NCI-H526 (cell line): Measurements from ENCODE around the gene TPD52L2.
A peak's percentile ranks its signal among the peaks of the same experiment; 100 is the strongest.
"Not testable (repeated sequence)": the region's sequence is repeated elsewhere in the genome, so short reads cannot be mapped to it uniquely, and the experiment has no call there.

Experiments
- DNase-seq, 2 experiments: peaks; one replicate each; lab custom pipeline; 2025; lab: John Stamatoyannopoulos, UW

The TPD52L2 gene

DNA sequence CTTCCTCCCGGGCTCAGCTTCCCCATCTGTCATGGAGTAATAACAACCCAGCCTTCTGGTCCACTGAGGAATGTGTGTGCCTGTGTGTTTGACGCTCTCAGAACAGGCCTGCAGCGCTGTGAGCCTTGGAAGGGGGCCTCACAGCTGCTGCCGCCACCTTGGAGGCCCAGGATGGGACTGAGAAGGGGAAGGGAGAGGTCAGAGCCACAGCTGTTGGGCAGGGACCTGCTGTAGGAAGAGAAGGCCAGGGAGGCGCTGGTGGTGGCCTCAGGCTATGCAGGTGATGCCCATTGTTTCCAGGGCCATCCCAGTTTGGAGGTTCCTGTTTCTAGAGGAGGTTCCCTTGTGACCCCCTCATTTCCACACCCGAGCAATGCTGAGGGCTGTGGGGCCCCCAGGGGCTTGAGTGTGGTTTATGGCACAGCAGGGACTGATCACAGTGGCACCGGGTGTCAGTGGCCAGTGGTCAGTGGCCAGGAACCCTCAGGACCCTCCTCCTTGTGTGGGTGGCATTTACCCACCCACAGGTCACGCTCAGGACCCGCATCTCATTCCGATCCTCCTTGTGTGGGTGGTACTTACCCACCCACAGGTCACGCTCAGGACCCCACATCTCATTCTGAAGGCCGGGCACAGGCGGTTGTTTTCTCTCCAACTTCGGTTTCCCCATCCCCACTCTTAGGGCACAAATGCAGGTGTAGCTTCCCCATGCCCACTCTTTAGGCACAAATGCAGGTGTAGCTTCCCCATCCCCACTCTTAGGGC, 14.0 kb downstream of the TPD52L2 start:
- DNase-seq, result no peak

DNA sequence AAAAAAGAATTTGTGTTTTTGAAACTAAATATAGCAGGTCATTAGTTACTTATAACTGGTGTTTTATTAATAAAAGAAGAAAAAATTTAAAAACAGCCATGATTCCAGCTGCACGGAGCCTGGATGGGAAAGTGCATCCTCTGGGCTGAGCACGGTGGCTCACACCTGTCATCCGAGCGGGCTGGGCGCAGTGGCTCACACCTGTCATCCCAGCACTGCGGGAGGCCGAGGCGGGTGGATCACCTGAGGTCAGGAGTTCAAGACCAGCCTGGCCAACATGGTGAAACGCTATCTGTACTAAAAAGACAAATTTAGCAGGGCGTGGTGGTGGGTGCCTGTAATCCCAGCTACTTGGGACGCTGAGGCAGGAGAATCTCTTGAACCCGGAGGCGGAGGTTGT, 15.8 kb downstream of the TPD52L2 start:
- not testable (repeated sequence) for DNase-seq

DNA sequence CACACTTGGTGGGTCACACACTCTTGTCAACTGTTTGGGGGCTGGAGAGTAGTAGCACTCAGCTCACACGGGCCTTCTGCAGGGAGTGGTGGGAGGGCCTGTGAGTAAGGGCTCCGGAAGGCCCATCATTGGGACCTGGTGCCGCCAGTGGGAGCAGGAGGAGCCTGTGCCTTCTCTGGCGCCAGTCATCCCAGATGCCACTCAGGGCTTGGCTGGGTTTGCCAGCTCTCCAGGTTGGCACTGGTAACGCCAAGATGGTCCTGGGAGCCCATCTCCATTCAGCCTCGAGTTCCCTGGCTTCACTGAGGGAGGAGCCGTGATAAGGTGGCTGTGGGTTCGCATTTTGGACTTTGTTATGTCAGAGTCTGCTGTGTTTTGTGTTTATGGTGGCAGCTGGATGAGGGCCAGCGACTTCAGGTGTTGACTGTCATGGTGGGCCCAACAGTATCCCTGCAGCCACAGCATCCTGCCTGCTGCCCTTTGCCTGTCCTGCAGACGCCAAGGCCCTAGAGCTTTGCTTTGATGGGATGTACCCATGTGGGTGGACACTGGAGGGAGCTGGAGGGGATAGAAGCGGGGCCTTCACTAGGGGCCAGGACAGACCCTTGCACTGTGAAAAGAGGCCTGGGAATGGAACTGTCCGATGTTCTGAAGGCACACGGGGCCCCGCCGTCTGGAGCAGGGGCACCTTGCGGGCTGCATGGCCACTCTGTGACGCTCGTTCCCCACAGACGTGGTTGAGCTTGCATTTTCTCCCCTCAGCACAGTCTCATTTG, 16.6 kb downstream of the TPD52L2 start:
- no peak for DNase-seq

DNA sequence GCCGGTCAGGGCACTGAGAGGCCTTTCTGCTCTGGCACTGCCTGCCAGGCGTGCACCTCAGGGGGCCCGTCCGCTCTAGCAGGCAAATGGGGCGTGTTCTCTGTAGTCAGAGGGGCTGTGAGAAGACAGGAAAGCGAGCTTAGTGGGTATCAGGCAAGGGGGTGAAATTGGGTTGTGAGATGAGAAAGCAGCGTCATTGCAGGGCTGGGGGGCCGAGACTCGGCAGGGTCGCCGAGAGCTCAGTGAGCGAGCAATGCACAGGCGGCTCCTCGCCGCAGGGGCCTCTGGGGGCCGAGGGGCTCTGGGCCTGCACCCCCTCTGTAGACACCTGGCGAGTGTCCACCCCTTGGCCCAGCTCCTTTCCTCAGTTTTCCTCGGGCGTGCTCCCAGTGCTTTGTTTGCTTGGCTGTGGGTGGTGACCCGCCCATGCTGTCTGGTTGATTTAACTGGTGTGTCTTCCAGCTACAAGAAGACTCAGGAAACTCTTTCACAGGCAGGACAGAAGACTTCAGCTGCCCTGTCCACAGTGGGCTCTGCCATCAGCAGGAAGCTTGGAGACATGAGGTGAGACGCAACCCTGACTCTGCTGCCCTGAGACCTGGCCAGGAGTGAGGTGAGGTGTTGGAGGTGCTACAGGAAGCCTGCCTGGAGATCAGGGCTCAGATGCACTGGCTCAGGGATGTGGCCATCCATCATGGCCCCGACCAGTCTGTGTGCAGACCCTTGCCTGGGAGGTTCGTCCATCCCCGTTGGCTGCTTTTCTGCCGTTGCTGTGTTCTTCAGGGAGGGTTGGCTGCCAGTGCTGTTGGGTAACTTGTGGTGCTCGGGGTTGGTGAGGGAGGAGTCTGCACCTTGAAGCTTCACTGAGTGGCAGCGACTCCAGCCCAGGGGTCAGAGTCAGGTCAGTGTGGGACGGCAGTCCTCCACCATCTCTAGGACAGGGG, 17.5 kb downstream of the TPD52L2 start:
- DNase-seq, result no peak

DNA sequence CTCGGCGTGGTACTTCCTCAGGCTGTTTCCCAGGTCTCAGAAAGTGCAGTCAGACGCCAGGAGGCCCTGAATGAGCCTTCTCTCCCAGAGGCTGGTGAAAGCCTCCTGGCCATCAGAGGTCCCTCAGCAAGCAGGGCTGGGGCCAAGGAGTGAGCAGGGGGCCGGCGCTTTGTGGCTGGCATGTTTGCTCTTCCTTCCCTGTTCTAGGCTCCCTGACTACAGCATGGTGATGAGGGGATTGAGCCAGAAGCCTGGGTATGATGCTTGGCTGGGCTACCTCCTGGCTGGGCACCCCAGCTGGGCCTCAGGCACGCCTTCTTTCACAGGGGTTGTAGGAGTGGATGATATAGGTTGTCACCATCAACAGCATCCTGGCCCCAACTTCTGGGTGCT, 18.1 kb downstream of the TPD52L2 start:
- DNase-seq, result no peak

DNA sequence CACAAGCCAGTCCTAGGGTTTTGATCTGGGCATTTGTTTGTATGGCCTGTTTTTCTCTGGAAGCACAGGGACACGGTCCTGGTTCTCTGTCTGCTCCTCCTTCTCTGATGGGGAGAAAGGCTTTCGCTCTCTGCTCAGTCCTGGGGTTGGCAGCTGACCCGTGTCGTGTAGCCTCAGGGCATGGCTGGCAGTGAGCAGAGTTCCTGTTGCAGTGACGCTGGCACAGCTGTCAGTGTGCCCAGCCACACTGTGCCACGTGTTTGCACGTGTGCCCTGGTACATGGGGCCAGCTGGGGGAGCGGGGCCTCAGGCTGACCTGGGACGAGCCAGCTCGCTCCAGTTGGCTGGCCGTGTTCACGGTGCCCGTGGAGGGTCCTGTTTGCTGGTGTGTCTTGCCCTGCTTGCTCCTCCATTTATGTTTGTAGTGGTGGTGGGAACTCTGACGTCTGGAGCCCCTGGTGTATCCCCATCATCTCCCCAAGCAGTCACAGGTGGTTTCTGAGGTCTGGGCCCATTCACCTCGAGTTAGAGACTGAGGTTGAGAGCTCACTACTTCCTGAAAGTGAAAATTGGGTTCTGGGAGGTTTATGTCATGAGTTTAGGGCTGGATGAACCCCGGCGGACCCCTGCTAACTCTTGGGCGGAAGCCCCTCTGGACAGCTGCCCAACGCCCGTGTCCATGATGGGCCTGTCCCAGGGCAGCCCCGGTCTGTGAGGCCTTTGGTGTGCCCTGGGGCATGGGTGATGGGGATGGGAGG, 19.6 kb downstream of the TPD52L2 start:
- DNase-seq, result no peak

DNA sequence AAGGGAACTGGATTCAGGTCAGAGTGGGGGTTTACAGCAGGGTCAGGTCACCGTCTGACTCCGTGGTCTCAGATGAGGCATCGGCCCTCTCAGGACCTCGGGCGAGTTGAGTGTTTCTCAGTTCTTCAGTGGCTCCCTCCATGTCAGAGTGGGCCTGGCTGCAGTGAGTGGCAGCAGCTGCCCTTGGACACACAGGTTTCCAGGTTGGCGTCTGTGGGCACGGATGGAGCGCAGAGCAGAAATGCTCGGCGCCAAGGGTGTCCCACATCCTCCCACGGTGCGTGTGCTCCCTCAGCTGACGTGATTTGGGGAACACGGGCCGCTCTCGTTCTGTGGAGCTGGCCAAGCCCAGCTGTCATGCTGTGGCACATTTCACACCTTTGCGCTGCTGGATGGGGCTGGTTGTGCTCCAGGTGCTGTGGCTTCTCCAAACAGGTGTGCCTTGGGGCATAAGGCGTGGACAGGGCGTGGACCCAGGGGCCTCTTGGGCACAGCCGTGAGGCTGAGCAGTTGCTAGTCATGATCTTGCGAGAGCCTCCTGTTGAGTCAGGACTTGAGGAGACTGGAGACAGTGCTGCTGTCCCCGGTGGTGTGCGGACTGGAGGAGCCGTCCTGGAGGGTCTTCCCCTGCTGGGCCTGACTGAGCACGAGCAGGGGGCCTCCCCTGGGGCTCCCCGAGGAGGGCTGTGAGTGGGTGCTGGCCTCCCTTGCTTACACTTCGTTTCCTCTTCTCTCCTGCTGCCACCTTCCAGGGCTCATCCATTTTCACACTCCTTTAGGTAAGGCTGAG, 20.4 kb downstream of the TPD52L2 start:
- DNase-seq, result no peak

DNA sequence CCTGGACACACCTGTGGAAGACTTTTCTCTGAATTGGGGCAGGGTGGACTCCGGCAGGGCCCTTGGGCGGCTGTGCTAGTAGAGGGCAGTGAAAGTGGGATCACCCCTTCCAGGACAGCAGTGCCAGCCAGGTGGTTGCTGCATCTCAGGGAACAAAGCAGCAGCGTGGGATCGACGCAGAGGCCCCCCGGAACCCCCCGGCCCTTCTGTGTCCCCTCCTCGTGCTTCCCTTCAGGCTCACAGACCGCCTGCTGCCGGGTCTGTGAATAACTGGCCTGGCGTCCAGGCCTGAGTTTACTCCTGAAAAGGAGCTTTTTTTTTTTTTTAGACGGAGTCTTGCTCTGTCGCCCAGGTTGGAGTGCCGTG, 21.0 kb downstream of the TPD52L2 start:
- DNase-seq, result no peak

DNA sequence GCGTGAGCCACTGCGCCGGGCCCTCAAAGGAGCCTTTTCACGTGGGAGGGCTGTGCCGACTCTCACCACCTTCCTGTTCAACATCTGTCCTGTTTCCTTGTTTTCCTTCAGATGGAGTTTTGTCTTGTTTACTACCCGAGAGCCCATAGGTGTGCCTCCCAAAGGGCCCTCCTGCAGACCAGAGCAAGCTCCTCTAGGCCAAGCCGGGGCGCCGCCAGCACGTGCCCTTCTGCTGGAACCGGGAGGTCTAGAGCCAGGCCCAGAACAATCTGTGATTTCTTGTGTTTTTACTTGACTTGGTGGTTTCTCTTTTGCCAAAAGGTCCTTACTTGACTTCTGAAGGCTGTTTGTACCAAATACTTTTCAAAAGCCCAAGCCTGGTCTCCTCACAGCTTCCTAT, 21.9 kb downstream of the TPD52L2 start:
- DNase-seq, result no peak

DNA sequence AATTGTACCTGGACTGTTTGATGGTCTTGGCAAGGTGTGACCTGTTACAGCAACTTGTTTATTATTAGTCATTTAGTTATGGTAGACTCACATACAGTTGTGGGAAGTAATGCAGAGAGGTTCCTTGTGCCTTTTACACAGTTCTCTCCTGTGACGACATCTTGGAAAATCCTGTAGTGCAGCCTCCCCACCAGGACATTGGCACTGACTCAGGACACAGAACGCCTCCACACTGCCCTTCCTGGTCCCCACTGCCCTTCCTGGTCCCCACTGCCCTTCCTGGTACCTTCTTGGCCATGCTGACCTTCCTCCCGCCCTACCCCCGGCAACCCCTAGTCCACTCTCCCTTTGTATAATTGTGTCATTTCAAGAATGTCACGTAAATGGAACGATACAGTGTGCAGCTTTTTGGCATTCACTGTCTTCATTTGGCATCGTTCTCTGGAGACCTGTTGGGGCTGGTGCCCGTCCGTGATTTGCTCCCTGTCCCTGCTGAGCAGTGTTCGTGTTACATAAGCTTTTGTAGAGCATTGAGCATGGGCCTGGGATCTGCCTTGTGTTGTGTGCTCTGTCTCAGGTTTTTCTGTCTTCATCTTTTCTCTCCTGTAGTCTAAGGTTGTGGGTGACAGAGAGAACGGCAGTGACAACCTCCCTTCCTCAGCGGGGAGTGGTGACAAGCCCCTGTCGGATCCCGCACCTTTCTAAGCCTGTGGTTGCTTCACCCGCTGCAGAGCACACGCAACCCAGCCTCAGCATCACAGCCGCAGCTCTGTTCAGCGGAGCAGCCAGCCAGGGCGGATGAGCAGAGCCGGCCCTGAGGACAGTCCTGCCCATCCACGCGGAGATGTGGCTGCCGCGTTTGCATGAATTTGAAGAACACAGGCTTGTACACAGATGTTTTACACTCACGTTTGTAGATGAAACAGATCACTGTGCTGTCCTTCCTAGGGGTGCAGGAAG, 24.5 kb downstream of the TPD52L2 start:
- no peak for DNase-seq

DNA sequence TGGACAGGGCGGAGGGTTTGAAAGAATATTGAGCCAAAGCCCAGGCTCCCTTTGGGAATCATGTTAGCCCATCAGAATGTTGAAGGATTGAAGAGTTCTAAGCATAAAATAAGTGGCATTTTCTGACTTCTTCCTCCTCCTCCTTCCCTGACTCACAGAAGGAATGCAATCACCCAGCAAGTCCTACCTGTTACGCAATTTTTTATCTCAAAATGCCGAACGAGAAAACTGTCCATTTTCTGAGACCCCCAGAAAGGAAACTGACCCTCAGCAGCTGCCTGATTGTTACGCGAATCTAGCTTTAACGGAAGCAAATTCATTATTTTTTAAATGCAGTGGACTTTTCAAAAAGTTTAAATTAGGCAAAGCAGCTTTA, 25.1 kb downstream of the TPD52L2 start:
- DNase-seq, result no peak

DNA sequence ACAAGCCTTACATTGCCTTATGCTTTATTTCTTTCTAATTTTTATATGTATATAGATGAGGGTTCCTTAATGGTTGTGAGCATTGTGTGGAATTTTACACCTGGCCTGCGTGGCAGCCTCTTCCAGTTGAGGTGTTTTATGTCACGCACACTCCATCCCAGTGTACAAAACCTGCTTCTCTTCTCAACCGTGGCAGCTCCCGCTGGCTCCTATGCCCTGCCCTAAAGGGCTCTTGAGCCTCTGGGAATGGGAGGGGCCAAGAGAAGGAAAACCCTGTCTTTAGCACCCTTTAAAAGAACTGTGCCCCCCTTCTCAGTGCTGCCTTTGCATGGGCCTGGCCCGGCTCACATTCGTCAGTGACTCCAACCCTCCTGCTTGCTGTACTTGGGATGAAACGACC, 25.5 kb downstream of the TPD52L2 start:
- DNase-seq, result no peak

DNA sequence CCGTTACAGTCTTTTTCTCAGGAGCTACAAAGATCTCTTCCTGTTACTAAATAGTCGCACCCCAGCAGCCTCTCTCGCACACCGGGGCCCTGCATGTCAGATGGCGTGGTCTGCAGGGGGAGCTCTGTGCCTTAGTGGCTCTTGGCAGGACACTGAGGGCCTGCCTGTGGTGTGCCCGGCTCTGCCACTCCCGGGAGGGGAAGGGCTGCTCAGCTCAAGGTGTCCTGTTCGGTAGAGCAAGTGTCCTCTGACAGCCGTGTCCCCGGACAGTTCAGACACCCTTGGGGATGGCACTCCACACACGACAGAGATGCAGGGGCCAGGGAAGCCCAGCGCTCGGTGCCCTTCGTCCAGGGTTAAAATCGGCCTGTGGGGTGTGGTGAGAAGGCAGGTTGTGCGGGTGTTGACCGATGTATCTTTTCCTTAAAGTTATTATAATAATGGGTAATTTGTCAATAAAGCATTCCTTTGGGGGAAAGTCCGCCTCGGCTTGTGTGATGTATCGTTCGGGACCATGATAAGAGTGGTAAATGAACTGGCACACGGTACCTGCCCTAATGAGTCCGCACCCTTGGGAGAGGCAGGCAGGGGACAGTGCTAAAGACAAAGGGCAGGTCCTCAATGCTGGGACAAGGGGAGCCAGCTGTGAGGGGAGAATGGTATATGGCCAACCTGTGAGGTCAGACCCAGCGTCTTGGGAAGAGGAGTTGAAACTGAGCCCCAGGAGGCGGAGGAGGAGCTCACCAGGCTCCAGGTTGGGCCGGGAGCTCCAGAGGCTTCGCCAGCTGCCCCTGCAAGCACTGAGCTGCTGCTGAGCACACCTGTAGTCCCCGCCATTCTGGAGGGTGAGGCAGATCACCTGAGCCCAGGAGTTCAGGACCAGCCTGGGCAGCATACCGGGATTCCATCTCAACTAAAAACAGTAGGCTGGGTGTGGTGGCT, 26.3 kb downstream of the TPD52L2 start:
- DNase-seq, result no peak

DNA sequence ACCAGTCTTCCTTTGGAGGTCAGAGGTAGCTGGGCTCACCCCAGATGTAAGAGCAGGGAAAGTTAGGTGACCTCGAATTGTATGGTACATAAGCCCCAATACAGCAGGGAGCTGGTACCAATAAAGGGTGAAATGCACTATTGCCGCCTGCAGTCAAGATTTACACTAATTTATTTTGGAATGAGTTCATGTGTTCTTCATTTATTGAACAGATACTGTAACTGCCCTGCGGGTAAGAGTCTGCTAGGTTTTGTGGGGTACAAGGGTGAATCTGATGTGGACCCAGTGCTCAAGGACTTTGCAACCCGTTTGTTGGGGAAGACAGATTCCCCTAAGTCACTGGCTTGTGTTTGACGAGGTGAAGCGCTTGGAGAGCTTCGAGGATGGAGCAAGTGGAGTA, 27.3 kb downstream of the TPD52L2 start:
- DNase-seq, result no peak

DNA sequence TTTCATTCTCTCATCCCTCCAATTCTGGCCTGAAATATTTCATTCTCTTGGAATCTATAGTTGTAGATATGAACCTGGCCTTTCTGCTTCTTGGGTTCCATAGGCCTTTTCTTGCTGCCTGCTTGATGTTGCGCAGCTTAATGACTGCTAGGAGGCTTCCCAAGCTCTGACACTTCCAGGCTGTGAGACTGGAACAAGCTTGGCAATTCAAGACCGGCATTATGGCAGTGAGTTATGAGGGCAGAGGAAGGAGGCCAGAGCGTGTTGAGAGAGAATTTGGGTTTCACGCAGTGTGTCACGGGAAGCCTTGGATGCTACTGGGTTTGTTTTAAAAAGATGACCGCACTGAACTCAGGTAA, 28.9 kb downstream of the TPD52L2 start:
- DNase-seq, result no peak

DNA sequence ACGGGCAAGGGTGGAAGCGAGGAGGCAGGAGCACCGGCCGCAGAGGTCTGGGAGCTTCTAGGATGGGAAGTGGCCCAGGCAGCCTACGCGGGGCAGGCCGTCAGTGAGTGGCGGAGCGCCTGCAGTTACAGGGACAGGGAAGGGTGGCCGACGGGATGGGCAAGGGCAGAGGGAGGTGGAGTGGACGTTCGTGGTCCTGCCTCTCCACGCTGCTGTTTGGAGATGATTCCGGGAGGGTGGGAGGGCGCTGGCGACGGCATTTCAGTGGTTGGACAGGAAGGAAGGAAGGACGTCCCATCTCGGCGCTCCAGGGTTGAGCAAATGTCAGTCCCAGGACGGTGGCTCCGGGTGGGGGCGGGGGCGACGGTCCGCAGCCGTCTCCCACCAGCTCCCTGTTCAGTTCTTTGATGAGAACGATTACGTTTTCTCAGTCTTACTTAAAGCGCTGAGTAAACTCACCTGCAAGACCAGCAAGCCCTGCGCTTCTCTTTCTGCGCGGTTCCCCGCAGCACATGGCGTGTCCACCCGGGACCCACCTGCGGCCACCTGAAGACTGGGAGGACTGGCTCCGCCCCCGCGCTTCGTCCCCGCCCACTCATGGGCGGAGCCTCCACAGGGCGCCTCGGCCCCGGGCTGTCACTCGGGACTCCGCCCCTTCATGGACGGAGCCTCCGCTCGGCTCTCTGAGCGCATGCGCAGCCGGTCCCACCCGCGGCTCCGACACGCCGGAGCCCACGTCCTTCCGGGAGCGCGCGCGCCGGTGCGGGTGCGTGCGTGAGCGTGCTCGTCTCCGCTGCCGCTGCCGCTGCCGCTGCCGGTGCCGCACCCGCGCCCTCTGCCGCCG, 29.5 kb downstream of the TPD52L2 start, which contains the start of gene DNAJC5:
DNAJC5 (plus strand) TSS at position 769 of the 844 bp plus-strand sequence. CDS start 33,220 bp downstream, outside the sequence.
- DNase-seq, result peak; percentile 88 to 98

DNA sequence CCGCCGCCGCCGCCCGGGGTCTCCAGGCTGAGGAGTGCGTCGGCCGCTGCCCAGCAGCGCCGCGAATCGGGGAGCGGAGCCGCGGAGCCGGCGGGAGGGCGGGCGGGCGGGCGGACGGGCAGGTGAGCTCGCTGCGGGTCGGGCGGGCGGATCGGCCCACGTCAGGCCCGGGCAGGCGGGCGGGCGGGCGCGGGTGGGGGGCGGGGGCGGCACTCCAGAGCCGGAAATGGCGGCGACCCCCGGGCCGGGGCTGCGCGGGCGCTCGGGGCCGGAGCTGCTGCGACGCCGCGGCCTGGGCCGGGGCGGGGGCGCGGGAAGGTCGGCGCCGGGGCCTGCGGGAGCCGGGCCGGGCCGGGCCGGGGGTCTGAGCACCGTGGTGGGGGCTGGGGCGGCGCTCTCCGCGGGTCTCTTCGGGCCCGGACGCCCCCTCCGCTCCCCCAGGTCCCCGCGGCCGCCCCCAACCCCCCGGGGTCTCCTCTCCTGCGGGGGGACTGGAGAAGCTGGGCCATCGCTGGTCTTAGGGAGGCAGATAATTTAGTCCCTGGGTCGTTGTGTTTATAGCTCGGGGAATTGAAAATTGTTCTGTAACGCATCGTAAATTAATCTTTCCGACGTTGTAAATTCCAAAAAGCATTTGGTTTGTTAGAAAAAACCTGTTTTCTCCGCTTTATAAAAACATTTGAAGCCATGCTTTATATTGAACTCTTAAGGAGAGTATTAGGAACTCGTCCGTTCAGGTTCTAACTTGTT, 30.3 kb downstream of the TPD52L2 start:
- DNase-seq, result peak in 1 of 2 experiments; percentile 39
